NCI-H146 treated with DMSO at 0.1 percent for 48 hours (cell line): ENCODE data around the gene FITM1.
A peak's percentile ranks its signal among the peaks of the same experiment; 100 is the strongest.

ENCODE experiments used
- DNase-seq: peaks from one replicate; lab custom pipeline; 2025; ENCODE audit not compliant: unreplicated experiment; lab: John Stamatoyannopoulos, UW

FITM1 gene

GRCh38 chr14:24138396-24139271 is 8.2 kb downstream of the FITM1 start:
- DNase-seq, result no peak

GRCh38 chr14:24139272-24139934 is 8.9 kb downstream of the FITM1 start:
- DNase-seq, result no peak

GRCh38 chr14:24141097-24141880 is 10.8 kb downstream of the FITM1 start, which contains the start of gene EMC9:
EMC9 (minus strand) TSS chr14:24141591; CDS start chr14:24141304, 287 bp downstream.
- peak; percentile 98 for DNase-seq

- DNase-seq, result no peak
Measured at GRCh38 chr14:24143511-24143910, 13.1 kb downstream of the FITM1 start.

- DNase-seq, result no peak
Measured at GRCh38 chr14:24144451-24144850, 14.0 kb downstream of the FITM1 start.

GRCh38 chr14:24145219-24145618 is 14.8 kb downstream of the FITM1 start:
- DNase-seq, result no peak

- DNase-seq, result no peak
Measured at GRCh38 chr14:24145690-24146452, 15.4 kb downstream of the FITM1 start.

GRCh38 chr14:24146453-24146977 is 16.1 kb downstream of the FITM1 start, which contains the start of gene PSME2:
PSME2 (minus strand) TSS chr14:24146610; CDS start chr14:24146581, 29 bp downstream.
- DNase-seq, result peak; percentile 94

- DNase-seq, result peak; percentile 97
Measured at GRCh38 chr14:24146978-24147760, 16.7 kb downstream of the FITM1 start, which contains the start of gene RNF31. RNF31 (plus strand) TSS chr14:24147498; CDS start chr14:24147699, 201 bp downstream.

- DNase-seq, result no peak
Measured at GRCh38 chr14:24147761-24148428, 17.4 kb downstream of the FITM1 start.

- no peak for DNase-seq
Measured at GRCh38 chr14:24149302-24149969, 19.0 kb downstream of the FITM1 start.

- DNase-seq, result no peak
Measured at GRCh38 chr14:24150061-24150460, 19.6 kb downstream of the FITM1 start.

GRCh38 chr14:24150567-24150966 is 20.1 kb downstream of the FITM1 start:
- no peak for DNase-seq

- DNase-seq, result no peak
Measured at GRCh38 chr14:24150993-24151392, 20.5 kb downstream of the FITM1 start.

- DNase-seq, result no peak
Measured at GRCh38 chr14:24151404-24152080, 21.1 kb downstream of the FITM1 start.

- DNase-seq, result no peak
Measured at GRCh38 chr14:24155100-24155499, 24.6 kb downstream of the FITM1 start.

- DNase-seq, result no peak
Measured at GRCh38 chr14:24156840-24157239, 26.4 kb downstream of the FITM1 start.

GRCh38 chr14:24157331-24157730 is 26.9 kb downstream of the FITM1 start:
- no peak for DNase-seq
